HepG2 (cell line): ENCODE results near the gene CEP164. TPM values are rescaled to one million over a fixed set of nuclear protein-coding genes. Genes with fewer than 3 reads are reported as not detected.

Experiments used
- ATAC-seq: fragments of 200-7000 bp; cut with Tn5 transposase; 3 replicates; pipeline ENCODE4 v1.9.1; 2020; ENCODE audit warnings: mild to moderate bottlenecking, moderate library complexity
- BruUV-seq: library from RNA; stranded (reverse); fragments of 400-500 nt; replicated peaks from 2 replicates; lab custom pipeline; 2021; lab: Mats Ljungman, UMichigan
- CTCF ChIA-PET: fragments of 300-600 bp; formaldehyde crosslinking; extraction: SDS; loops from one replicate; lab custom pipeline; 2021; ENCODE audit warnings: low total read pairs, inconsistent platforms, low intra/inter-chr PET ratio; lab: Yijun Ruan, JAX
- POLR2A ChIA-PET: fragments of 350-600 bp; sonication (Branson Sonifier 250); formaldehyde crosslinking; loops from one replicate; lab custom pipeline; 2020; ENCODE audit warnings: antibody characterized with exemption, inconsistent platforms; lab: Yijun Ruan, JAX
- DNase-seq: peaks from one replicate; pipeline ENCODE4 v3.0.0-alpha.2; 2015; ENCODE audit warnings: low spot score
- FAIRE-seq: peaks from 3 replicates; lab custom pipeline; 2011; peaks lifted over from hg19 to GRCh38; lab: Jason Lieb, UNC
- H2AFZ ChIP-seq: one replicate; pipeline ENCODE4 v1.6.1; 2011; ENCODE audit warnings: low read length, inconsistent platforms
- H3K27ac ChIP-seq: fragments of 300-600 bp; 3 replicates; pipeline ENCODE4 v1.8.0; 2011; ENCODE audit warnings: mixed run types, mild to moderate bottlenecking, mixed read lengths, low read length, inconsistent platforms; ENCODE audit not compliant: insufficient read depth; ENCODE audit errors: extremely low read length
- H3K27me3 ChIP-seq, 2 experiments: fragments of 200-600 bp in 1 of 2; 2 replicates in 1 of 2; 3 replicates in 1 of 2; pipeline versions ENCODE4 v1.6.0 to v1.8.0; 2011; ENCODE audit warnings: low read length in 2 of 2, mild to moderate bottlenecking in 2 of 2, moderate library complexity in 2 of 2, inconsistent platforms in 1 of 2; ENCODE audit not compliant: insufficient read depth in 2 of 2, control insufficient read depth in 1 of 2
- H3K36me3 ChIP-seq, 2 experiments: fragments of 200-600 bp in 1 of 2; replicated peaks in 1 of 2; 2 replicates in 1 of 2; 3 replicates in 1 of 2; pipeline versions ENCODE4 v1.5.1 to v1.8.0; 2011; ENCODE audit warnings: low read length in 2 of 2, inconsistent platforms in 1 of 2; ENCODE audit not compliant: insufficient read depth in 2 of 2, control insufficient read depth in 1 of 2
- H3K4me1 ChIP-seq: 2 replicates; pipeline ENCODE4 v1.5.1; 2012; ENCODE audit warnings: low read length, inconsistent platforms; ENCODE audit not compliant: insufficient read depth
- H3K4me2 ChIP-seq: 2 replicates; pipeline ENCODE4 v1.6.0; 2011; ENCODE audit warnings: low read depth, low read length, inconsistent platforms
- H3K4me3 ChIP-seq, 3 experiments: fragments of 200-600 bp in 1 of 3; sonication (generic), shearing (Covaris generic) in 1 of 3; replicated peaks in 1 of 3; 2 replicates each; pipeline ENCODE4 v1.5.1; 2011 to 2016; ENCODE audit warnings: low read length in 3 of 3, inconsistent platforms in 2 of 3, low read depth in 2 of 3, mild to moderate bottlenecking in 2 of 3, control low read depth in 1 of 3, mixed read lengths in 1 of 3; ENCODE audit not compliant: insufficient read depth in 1 of 3
- H3K79me2 ChIP-seq: one replicate; pipeline ENCODE4 v1.6.1; 2011; ENCODE audit warnings: low read length, inconsistent platforms; ENCODE audit not compliant: insufficient read depth
- H3K9ac ChIP-seq: 2 replicates; pipeline ENCODE4 v1.6.0; 2011; ENCODE audit warnings: mild to moderate bottlenecking, low read depth, low read length, inconsistent platforms; ENCODE audit not compliant: insufficient read depth
- H3K9me3 ChIP-seq: 2 replicates; pipeline ENCODE4 v1.5.1; 2012; ENCODE audit warnings: mild to moderate bottlenecking, low read length
- H4K20me1 ChIP-seq: 2 replicates; pipeline ENCODE4 v1.6.0; 2011; ENCODE audit warnings: inconsistent platforms, mild to moderate bottlenecking, low read length, moderate library complexity; ENCODE audit not compliant: insufficient read depth
- FOXK1 ChIP-seq: sonication (generic); formaldehyde crosslinking; IDR thresholded peaks from 2 replicates; pipeline ENCODE4 v1.4.0; 2020; ENCODE audit warnings: low read depth, missing genetic modification reagents, borderline replicate concordance
- GRHL1 ChIP-seq: sonication (generic); formaldehyde crosslinking; conservative IDR thresholded peaks from 2 replicates; pipeline ENCODE4 v1.8.0; 2022; ENCODE audit warnings: missing genetic modification reagents
- KDM5A ChIP-seq: fragments of 200-600 bp; sonication (generic); IDR thresholded peaks from 2 replicates; pipeline ENCODE4 v1.7.0; 2018; ENCODE audit warnings: antibody characterized with exemption, mild to moderate bottlenecking, low read length, borderline replicate concordance
- MXD1 ChIP-seq: sonication (generic); formaldehyde crosslinking; IDR thresholded peaks from 2 replicates; pipeline ENCODE4 v1.4.0; 2020; ENCODE audit warnings: mild to moderate bottlenecking, missing genetic modification reagents
- NR2F1 ChIP-seq, 2 experiments: fragments of 450-650 bp in 1 of 2; formaldehyde crosslinking in 1 of 2; IDR thresholded peaks; 2 replicates each; pipeline versions ENCODE4 v1.5.0 to v1.6.1; 2016 to 2020; ENCODE audit warnings: mild to moderate bottlenecking in 1 of 2, missing compliant biosample characterization in 1 of 2, missing genetic modification reagents in 1 of 2, moderate library complexity in 1 of 2
- ZBTB44 ChIP-seq: sonication (generic); formaldehyde crosslinking; IDR thresholded peaks from 2 replicates; pipeline ENCODE4 v1.4.0; 2020; ENCODE audit warnings: missing genetic modification reagents
- ZFP37 ChIP-seq: sonication (generic); formaldehyde crosslinking; IDR thresholded peaks from 2 replicates; pipeline ENCODE4 v1.4.0; 2020; ENCODE audit warnings: missing genetic modification reagents, borderline replicate concordance
- ZNF207 ChIP-seq: fragments of 450-650 bp; IDR thresholded peaks from 2 replicates; pipeline ENCODE4 v1.6.1; 2016; ENCODE audit warnings: antibody characterized with exemption, borderline replicate concordance
- ZNF317 ChIP-seq: sonication (generic); formaldehyde crosslinking; IDR thresholded peaks from 2 replicates; pipeline ENCODE4 v1.5.0; 2020; ENCODE audit warnings: mild to moderate bottlenecking, missing genetic modification reagents
- ZNF563 ChIP-seq: sonication (generic); formaldehyde crosslinking; IDR thresholded peaks from 2 replicates; pipeline ENCODE4 v1.8.0; 2022; ENCODE audit warnings: mild to moderate bottlenecking, moderate library complexity, missing genetic modification reagents
- WGBS: methylation state at CpG from one replicate; pipeline ENCODE4 v1.1.6; 2017; ENCODE audit warnings: low lambda C conversion rate; 5-methylcytosine and 5-hydroxymethylcytosine counted together
- in situ Hi-C: cut with HindIII; loops from 2 replicates; pipeline ENCODE4 v1.10.0; 2017; ENCODE audit warnings: low pct_unique_long_range_greater_than_20kb; ENCODE audit not compliant: extremely low pct_ligation_motif_present
- intact Hi-C: fragments of 100-400 bp; cut with micrococcal nuclease; formaldehyde crosslinking; loops from one replicate; pipeline ENCODE4 v1.10.0; 2022; ENCODE audit not compliant: unreplicated experiment
- polyA plus RNA-seq, 8 experiments: library from polyadenylated mRNA; depleted of rRNA in 3 of 8; stranded (reverse) in 7 of 8; unstranded in 1 of 8; fragments of >200 nt; fragmentation: Illumina TruSeq in 4 of 8; extraction: Trizol in 4 of 8; gene quantifications; 2 replicates each; pipeline versions ENCODE4 v1.2.1 to v1.2.3, GENCODE V29; 2011 to 2016; ENCODE audit warnings: low read depth in 4 of 8, missing spikeins in 1 of 8, mixed read lengths in 1 of 8; ENCODE audit not compliant: insufficient read depth in 1 of 8
- total RNA-seq, 5 experiments: library from RNA; depleted of rRNA; stranded (reverse); fragments of >200 nt; fragmentation: Illumina TruSeq; extraction: Trizol; gene quantifications; 2 replicates each; pipeline ENCODE4 v1.2.3, GENCODE V29; 2016; ENCODE audit warnings: low read depth in 1 of 5
- TF ChIP-seq, protein P1 (sequence below): sonication (generic); formaldehyde crosslinking; IDR thresholded peaks from 2 replicates; pipeline ENCODE4 v1.4.0; 2020; ENCODE audit warnings: missing genetic modification reagents
- TF ChIP-seq, protein P2 (sequence below): sonication (generic); formaldehyde crosslinking; IDR thresholded peaks from 2 replicates; pipeline ENCODE4 v1.4.0; 2020; ENCODE audit warnings: missing genetic modification reagents, borderline replicate concordance

Gene CEP164
- total and polyA plus RNA-seq, 2 of the 13 experiments (the other 11 are each of a cell fraction or from before 2014, with no cell fraction given), result 11.4 to 15.2 TPM

DNA sequence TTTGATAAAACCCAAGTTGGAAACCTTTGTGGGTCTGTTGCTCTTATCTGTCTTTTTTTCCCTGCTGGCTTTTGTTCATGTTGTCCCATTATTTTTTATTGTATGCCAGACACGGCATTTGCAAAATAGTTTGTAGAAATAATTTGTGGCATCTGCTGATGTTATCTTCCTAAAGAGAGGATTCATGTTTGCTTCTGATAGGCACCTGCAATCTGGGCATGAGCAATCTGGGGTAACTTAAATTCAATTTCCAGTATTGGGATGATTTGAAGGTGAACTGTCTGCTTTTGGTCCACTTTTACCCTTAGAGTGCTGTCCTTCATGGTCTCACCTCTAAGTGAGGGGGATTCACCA, 126.9 kb downstream of the CEP164 start:
- no peak for FAIRE-seq
- no peaks in the 10 kb centered on the region for H4K20me1 ChIP-seq
- 12% methylated on average over 1 of the region's 1 CpG for WGBS
- in situ Hi-C loops (no loop called here), intact Hi-C loops (no loop called here)
- no peak overlapping the region for H2AFZ ChIP-seq
- H3K4me1 ChIP-seq, result no peaks in the 10 kb centered on the region
- peaks cover 5 to 14% of the 10 kb centered on the region in 2 experiments; a peak in 4 of 5 replicates for H3K27me3 ChIP-seq
- H3K4me2 ChIP-seq, result no peak overlapping the region
- BruUV-seq, result no TSS peak
- ATAC-seq, result no peak
- no peak overlapping the region for H3K4me3 ChIP-seq
- no peaks in the 10 kb centered on the region for H3K9me3 ChIP-seq
- ChIA-PET POLR2A (no interaction called here), CTCF (no interaction called here)
- H3K27ac ChIP-seq, result no peak overlapping the region
- H3K79me2 ChIP-seq, result no peaks in the 10 kb centered on the region
- DNase-seq, result no peak
- H3K36me3 ChIP-seq, result no peaks in the 10 kb centered on the region
- H3K9ac ChIP-seq, result no peak overlapping the region
- no peak for TF ChIP-seq ZNF317 (CRISPR knock-in tag)
- TF ChIP-seq ZNF563 (CRISPR knock-in tag), result no peak
- no peak for TF ChIP-seq MXD1
- TF ChIP-seq GRHL1 (CRISPR knock-in tag), result no peak
- no peak for TF ChIP-seq FOXK1 (CRISPR knock-in tag)
- no peak for TF ChIP-seq NR2F1 (CRISPR knock-in tag; IDR thresholded peaks at IDR 0.05)
- TF ChIP-seq ZFP37 (CRISPR knock-in tag), result no peak
- TF ChIP-seq ZNF207, result no peak
- TF ChIP-seq ZBTB44 (CRISPR knock-in tag), result no peak
- TF ChIP-seq, protein P1, sequence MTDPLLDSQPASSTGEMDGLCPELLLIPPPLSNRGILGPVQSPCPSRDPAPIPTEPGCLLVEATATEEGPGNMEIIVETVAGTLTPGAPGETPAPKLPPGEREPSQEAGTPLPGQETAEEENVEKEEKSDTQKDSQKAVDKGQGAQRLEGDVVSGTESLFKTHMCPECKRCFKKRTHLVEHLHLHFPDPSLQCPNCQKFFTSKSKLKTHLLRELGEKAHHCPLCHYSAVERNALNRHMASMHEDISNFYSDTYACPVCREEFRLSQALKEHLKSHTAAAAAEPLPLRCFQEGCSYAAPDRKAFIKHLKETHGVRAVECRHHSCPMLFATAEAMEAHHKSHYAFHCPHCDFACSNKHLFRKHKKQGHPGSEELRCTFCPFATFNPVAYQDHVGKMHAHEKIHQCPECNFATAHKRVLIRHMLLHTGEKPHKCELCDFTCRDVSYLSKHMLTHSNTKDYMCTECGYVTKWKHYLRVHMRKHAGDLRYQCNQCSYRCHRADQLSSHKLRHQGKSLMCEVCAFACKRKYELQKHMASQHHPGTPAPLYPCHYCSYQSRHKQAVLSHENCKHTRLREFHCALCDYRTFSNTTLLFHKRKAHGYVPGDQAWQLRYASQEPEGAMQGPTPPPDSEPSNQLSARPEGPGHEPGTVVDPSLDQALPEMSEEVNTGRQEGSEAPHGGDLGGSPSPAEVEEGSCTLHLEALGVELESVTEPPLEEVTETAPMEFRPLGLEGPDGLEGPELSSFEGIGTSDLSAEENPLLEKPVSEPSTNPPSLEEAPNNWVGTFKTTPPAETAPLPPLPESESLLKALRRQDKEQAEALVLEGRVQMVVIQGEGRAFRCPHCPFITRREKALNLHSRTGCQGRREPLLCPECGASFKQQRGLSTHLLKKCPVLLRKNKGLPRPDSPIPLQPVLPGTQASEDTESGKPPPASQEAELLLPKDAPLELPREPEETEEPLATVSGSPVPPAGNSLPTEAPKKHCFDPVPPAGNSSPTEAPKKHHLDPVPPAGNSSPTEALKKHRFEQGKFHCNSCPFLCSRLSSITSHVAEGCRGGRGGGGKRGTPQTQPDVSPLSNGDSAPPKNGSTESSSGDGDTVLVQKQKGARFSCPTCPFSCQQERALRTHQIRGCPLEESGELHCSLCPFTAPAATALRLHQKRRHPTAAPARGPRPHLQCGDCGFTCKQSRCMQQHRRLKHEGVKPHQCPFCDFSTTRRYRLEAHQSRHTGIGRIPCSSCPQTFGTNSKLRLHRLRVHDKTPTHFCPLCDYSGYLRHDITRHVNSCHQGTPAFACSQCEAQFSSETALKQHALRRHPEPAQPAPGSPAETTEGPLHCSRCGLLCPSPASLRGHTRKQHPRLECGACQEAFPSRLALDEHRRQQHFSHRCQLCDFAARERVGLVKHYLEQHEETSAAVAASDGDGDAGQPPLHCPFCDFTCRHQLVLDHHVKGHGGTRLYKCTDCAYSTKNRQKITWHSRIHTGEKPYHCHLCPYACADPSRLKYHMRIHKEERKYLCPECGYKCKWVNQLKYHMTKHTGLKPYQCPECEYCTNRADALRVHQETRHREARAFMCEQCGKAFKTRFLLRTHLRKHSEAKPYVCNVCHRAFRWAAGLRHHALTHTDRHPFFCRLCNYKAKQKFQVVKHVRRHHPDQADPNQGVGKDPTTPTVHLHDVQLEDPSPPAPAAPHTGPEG, result no peak
- TF ChIP-seq KDM5A, result no peak
- TF ChIP-seq, protein P2, sequence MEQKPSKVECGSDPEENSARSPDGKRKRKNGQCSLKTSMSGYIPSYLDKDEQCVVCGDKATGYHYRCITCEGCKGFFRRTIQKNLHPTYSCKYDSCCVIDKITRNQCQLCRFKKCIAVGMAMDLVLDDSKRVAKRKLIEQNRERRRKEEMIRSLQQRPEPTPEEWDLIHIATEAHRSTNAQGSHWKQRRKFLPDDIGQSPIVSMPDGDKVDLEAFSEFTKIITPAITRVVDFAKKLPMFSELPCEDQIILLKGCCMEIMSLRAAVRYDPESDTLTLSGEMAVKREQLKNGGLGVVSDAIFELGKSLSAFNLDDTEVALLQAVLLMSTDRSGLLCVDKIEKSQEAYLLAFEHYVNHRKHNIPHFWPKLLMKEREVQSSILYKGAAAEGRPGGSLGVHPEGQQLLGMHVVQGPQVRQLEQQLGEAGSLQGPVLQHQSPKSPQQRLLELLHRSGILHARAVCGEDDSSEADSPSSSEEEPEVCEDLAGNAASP (CRISPR knock-in tag), result no peak
